ENCODE results near the gene RMND1. TPM values are rescaled to one million over a fixed set of nuclear protein-coding genes. Genes with fewer than 3 reads are reported as not detected.

Gene RMND1
- total RNA-seq, 1 experiment from 2014 or later: 27.0 TPM

DNA sequence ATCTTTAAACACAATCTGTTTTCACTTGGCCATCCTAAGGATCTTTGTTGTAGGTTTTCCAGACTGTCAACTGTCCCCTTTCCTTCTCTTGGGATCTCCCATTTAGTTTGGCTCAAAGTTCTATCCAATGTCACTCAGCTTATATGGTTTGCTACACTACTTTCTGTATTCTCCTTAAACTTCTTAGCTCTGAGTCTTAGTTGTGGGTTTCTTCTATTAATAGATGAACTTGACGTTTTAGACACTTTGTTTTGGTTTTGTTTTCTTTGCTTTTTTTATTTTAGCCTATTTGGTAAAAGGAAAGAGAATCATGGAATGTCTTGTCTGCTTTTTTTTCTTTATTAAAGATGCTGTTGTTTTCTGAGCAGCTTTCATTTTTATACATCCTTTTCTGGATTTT lies 11.4 kb downstream of the RMND1 start:
- Histone ChIP-seq H3K56ac (ENCODE audit: insufficient read length, low read depth, low read length) (no peak overlapping the region), H2AFZ (ENCODE audit: low read length) (no peak overlapping the region), H3K9me3 (ENCODE audit: control insufficient read depth, low read depth, low read length) (no peaks in the 10 kb centered on the region), H3K14ac (ENCODE audit: insufficient read depth, low read length) (no peak overlapping the region), H3K79me2 (ENCODE audit: insufficient read depth, low read length) (peaks cover 2% of the 10 kb centered on the region; the same call in 1 of the 2 replicates), H2BK120ac (ENCODE audit: low read depth, low read length, poor library complexity, severe bottlenecking) (no peak overlapping the region), H4K91ac (ENCODE audit: insufficient read length, low read depth, low read length) (no peak overlapping the region), H2BK12ac (ENCODE audit: insufficient read length, low read depth, low read length) (no peak overlapping the region), H3K18ac (ENCODE audit: insufficient read length, low read depth, low read length) (no peak overlapping the region), H4K8ac (replicated peaks; ENCODE audit: insufficient read length, low read depth, low read length) (no peak overlapping the region), H3K4me1 (ENCODE audit: insufficient read depth, low read length) (no peaks in the 10 kb centered on the region), H3K23ac (ENCODE audit: insufficient read length, low read depth, low read length) (no peak overlapping the region), H3T11ph (ENCODE audit: low read length) (no peak overlapping the region), H3K4ac (ENCODE audit: low read depth, low read length) (no peak overlapping the region), H2BK15ac (ENCODE audit: low read depth, low read length) (no peak overlapping the region), H4K20me1 (ENCODE audit: control insufficient read depth, insufficient read depth, insufficient read length) (no peaks in the 10 kb centered on the region), H4K5ac (ENCODE audit: insufficient read length, low read depth, low read length) (no peak overlapping the region), H3K23me2 (ENCODE audit: insufficient read length, low read depth, low read length, poor library complexity, severe bottlenecking) (no peaks in the 10 kb centered on the region), H2BK20ac (ENCODE audit: low read depth, low read length, poor library complexity, severe bottlenecking) (no peak overlapping the region), H2AK5ac (ENCODE audit: insufficient read length, low read length) (no peak overlapping the region), H3K27me3 (ENCODE audit: insufficient read depth, low read length) (no peaks in the 10 kb centered on the region), H3K79me1 (ENCODE audit: insufficient read depth, low read depth, low read length, poor library complexity, severe bottlenecking) (no peaks in the 10 kb centered on the region), H3K9ac (ENCODE audit: extremely low read depth, insufficient read length, low read length) (no peak overlapping the region), H3K4me2 (ENCODE audit: insufficient read depth, insufficient read length, low read length) (no peak overlapping the region), H3K27ac (ENCODE audit: insufficient read length, low read depth, low read length) (no peak overlapping the region), H2BK5ac (ENCODE audit: insufficient read length, low read length) (no peak overlapping the region)
- DNase-seq: no peak
- WGBS (ENCODE audit: extremely low coverage, insufficient read length, low lambda C conversion rate): no CpG with 5 or more reads among the region's 1 CpG
- Mint-ChIP-seq H3K9me3 (no peaks in the 10 kb centered on the region), H3K4me3 (no peak overlapping the region), H3K27ac (no peak overlapping the region), H3K36me3 (ENCODE audit: insufficient read depth in 1 of 3, low read depth in 3 of 3) (peaks cover 2 to 43% (median 9%) of the 10 kb centered on the region in 3 experiments; a peak in 4 of 7 replicates), H3K4me1 (no peaks in the 10 kb centered on the region), H3K27me3 (ENCODE audit: low read depth) (no peaks in the 10 kb centered on the region)
- TF ChIP-seq, protein P1, sequence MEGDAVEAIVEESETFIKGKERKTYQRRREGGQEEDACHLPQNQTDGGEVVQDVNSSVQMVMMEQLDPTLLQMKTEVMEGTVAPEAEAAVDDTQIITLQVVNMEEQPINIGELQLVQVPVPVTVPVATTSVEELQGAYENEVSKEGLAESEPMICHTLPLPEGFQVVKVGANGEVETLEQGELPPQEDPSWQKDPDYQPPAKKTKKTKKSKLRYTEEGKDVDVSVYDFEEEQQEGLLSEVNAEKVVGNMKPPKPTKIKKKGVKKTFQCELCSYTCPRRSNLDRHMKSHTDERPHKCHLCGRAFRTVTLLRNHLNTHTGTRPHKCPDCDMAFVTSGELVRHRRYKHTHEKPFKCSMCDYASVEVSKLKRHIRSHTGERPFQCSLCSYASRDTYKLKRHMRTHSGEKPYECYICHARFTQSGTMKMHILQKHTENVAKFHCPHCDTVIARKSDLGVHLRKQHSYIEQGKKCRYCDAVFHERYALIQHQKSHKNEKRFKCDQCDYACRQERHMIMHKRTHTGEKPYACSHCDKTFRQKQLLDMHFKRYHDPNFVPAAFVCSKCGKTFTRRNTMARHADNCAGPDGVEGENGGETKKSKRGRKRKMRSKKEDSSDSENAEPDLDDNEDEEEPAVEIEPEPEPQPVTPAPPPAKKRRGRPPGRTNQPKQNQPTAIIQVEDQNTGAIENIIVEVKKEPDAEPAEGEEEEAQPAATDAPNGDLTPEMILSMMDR (conservative IDR thresholded peaks at IDR 0.05): no peak

Measured in H9 (cell line).